Activated CD4-positive, alpha-beta T cell treated with anti-CD3 and anti-CD28 coated beads for 24 hours (primary cell): ENCODE results near the gene MGMT.
"Not testable (repeated sequence)": the region's sequence is repeated elsewhere in the genome, so short reads cannot be mapped to it uniquely, and the experiment has no call there.

Experiments used
- DNase-seq, 2 donors: peaks; one replicate each; pipeline ENCODE4 v3.0.0-alpha.2; 2020; ENCODE audit warnings: low read depth in 2 of 2

Gene MGMT

DNA sequence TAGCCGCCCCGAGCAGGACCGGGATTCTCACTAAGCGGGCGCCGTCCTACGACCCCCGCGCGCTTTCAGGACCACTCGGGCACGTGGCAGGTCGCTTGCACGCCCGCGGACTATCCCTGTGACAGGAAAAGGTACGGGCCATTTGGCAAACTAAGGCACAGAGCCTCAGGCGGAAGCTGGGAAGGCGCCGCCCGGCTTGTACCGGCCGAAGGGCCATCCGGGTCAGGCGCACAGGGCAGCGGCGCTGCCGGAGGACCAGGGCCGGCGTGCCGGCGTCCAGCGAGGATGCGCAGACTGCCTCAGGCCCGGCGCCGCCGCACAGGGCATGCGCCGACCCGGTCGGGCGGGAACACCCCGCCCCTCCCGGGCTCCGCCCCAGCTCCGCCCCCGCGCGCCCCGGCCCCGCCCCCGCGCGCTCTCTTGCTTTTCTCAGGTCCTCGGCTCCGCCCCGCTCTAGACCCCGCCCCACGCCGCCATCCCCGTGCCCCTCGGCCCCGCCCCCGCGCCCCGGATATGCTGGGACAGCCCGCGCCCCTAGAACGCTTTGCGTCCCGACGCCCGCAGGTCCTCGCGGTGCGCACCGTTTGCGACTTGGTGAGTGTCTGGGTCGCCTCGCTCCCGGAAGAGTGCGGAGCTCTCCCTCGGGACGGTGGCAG is at the start of gene MGMT:
MGMT (plus strand) TSS at position 539 of the 656 bp plus-strand sequence.
- DNase-seq, result peak; percentile 99

DNA sequence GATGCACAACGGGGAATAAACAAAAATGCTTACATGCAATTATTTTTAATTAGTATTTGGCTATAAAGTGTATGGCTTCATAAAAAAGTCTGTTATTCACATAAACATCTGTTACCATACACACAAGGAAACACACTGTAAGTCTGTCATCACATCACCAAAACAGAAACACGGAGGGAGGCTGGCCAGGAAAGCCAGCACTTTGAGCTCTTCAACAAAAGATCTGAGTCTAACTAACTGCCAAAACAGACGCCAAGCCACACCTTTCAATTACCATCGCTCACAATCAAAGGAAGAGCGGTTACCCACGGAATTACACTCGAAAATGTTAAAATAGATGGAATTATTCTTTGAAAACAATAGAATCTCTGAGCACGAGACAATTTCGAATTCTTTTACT is 49.2 kb upstream of the MGMT start:
- DNase-seq, result no peak

DNA sequence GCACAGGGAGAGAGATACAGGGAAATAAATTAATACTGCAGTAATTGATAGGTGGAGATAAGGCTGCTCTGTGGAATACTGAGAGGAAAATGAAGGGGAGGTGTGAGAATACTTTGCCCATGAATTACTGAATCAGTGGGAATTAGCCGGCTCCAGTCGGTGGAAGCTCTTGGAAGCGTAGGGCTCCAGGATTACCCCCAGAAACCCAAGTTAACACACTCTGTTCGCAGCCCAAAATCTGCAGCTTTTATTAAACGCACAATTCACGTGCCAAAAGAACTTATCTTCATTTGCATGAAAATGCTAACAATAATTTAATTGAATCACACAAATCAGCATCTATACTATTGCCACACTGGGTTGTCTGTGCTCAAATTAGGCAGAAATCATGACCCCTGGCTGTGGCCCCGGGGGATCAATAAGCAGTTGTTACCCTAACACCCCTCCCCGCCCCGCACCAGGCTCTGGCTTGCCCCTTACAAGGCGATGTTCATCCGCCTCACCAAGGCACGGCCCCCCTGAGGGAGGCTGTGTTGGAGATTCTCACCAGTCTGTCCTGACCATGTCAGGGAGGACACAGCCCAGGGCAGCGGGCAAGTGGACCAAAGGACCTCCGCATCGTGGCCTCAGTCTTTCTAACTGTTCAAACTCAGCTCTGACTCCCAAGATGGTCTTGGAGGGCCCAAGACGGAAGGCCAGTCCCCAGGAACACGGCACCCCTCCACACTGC is 48.4 kb upstream of the MGMT start:
- no peak for DNase-seq

DNA sequence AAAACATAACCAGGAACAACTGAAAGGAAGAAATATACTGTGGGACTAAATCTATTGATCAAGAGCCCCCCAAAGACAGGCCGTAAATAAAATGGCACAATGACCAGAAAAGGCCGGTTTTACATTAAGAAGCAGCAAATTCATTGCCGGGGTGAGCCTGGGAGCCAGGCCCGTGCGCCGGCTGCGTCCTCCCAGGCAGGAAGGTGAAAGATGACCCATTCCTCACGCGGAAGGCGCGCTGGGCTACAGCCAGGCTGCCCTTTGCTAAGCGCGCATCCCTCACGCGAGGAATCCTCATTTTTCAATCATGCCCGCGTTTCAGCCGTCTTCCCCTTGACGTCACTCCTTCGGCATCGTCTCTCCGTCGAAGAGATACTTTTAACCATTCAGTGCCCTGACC is 47.6 kb upstream of the MGMT start:
- DNase-seq, result no peak

DNA sequence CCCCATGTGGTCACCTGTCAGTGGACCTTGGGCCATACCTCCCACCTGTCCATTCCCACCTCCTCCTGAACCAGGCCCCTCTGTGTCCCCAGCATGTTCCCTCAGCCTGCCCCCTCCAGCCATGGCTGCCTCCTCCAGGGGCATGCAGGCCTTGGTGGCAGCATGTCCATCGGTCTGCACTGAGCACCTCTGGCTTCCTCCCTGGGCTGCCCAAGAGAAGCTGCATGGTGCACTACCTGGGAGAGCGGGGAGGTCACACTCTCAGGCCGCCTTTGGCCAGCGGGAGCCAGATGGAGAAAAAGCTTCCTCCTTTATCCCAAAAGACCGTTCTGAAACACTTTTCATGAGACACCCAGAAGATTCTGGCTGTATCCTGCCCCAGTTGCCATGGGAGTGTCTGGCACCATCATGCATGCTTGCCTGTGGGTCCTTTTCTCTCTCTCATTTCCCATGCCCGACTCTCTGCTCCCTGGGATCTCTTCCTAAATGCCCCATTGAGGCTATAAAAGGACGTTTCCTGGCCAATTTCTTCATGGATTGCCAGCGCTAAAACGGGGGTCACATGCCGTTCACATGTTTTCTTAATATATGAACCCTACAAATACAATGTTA is 45.5 kb upstream of the MGMT start:
- DNase-seq, result no peak

DNA sequence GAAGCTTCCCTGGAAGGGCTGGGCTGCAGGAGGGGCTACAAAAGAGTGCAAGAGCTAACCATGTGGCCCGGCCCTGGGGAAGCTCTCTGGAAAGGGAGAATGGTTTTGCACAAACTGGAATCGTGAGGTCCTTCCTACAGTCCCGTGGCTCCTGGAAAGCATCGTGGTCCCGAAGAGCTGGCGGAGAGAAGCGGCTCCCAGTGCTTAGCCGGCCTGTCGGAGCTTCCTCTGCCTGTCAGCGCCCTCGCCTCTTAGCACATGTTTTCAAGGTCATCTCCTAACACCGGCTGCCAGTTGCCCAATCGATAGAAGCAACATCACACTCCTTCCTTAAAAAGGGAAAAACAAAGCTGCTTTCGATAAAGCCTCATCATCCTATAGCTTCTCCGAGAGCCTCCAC is 42.1 kb upstream of the MGMT start:
- DNase-seq, result no peak

DNA sequence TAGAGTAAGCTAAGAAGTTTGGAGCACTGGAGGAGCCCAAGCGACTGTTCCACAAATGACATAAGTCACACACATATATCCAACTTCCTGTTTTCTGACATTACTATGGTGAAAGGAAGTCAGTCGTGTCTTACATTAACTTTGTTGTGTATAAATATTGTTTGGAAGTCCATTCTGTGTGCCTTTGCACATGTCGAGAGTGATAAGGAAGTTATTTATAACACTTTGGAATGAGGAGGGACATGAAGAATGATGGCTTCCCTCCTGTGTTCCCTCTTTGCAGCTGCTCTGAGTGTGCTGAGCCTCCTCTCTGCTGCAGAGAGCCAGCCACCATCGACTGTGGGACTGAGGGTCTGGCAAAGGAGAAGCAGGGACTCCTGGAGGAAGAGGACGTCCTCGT is 40.4 kb upstream of the MGMT start:
- no peak for DNase-seq

DNA sequence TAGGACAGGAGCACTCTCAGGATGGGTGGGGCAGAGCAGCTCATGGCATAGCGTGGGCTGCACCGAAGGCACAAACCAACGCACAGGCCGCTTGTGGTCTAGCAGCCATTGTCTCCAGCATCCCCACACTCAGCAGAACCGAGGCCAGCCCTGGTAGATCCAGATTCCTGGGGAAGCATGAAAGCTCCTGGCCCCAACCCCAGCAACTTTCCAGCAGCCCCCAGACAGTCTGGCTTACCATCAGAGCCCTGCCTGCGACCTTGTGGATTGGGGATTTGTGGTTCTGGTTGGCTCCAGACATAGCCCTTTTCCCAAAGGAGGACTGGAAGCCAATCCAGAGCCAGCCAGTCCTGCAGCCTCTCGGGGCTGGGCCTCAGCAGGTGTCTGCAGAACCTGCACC is 33.8 kb upstream of the MGMT start:
- no peak for DNase-seq

DNA sequence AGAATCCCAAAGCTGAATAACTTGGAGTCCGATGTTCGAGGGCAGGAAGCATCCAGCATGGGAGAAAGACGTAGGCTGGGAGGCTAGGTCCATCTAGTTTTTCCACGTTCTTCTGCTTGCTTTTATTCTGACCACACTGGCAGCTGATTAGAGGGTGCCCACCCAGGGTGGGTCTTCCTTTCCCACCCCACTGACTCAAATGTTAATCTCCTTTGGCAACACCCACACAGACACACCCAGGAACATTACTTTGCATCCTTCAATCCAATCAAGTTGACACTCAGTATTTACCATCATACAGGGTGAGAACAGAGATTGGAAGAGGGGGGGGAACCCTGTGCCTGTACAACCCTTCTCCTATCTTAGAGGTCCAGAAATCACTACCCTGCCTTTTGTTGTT is 31.3 kb upstream of the MGMT start:
- not testable (repeated sequence) for DNase-seq

DNA sequence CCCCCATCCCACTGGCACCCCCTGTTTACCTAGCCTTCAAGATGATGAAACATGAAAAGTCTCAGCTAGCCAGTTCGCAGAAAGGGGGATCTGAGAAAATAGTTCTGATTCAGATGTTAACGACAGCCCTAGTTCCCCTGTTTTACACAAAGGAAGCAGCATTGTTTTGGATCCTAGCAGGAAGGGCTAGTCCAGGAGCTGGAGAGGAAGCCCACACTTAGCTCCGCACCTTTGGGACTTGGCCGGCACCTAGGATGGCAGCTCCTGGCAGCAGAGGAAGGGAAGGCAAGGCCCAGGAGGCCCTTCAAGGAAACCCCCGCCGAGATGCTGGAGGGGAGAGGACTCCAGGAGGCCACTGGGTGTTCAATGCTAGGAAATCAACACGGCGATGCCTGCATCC is 29.0 kb upstream of the MGMT start:
- DNase-seq, result no peak

DNA sequence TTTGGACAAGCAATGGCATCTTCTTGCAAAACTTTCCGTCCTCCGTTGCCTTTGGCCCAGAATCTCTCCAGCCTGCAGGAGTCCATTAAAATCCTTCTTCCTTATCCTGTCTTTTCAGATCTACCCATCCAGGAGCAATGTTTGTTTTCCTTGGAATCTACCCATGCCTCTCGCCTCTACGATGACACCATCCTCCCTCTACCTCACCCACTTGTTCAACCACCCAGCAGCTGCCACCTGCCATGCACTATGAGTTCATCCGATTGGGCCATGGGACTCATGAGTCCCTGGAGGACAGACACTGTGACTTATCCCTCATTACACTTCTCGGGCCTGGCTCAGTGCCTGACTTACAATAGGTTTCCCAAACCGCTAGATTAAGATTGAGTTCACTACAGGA is 26.8 kb upstream of the MGMT start:
- no peak for DNase-seq

DNA sequence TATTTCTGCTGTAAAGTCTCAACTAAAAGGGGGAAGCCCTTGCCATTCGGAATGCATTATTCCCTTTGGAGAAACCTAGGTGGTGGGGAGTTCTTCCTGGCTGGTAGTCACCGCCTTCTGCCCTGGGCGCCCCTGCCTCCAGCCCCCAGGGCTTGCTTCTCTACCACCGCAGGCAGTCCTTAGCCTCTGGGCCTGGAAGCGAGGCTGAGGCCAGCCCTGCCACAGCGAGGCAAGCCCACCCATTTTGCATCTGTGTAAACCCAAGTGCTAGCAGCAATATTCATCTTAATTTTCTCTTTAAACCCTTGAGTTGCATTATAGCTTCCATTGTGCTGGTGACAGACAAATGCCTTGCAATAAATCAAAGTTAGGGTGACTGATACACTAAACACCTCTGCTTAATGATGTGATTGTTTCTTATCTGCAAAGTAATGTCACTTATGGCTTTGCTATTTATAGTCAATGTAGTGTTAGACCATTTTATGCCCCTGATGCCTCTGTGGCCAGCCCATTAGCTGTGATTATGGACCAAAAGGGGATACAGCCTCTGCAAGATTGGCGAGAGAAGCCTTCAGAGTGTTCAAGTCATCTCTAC is 26.2 kb upstream of the MGMT start:
- DNase-seq, result no peak

DNA sequence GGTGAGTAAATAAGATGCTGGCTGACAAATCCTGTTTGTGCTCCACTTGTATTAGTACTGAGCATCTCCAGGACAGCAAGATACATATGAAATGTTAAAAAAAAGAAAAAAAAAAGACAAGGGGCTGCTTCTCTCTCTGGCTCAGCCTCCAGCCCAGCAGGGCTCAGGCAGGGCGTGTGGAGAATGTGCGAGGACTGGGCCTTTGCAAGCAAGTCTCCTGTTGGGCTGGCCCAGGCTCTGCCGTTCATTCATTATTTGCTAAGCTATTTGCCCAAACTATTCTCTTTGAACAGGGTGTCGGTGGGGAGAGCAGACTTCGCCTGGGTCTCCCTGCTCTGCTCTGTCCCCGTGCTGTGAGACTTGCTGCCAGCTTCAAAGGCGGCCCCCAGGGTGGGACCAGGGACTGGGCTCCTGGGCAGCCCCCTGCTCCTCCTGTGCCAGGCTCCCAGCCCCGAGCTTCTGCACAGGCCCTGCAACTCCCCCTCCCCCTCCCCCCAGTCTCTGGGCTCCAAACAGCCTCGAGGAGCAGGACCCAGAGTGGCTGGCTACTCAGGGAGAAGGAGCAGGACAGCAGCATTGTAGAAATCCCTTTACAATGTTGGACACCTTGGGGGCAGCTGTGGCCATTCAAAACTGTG is 25.6 kb upstream of the MGMT start:
- DNase-seq, result no peak

DNA sequence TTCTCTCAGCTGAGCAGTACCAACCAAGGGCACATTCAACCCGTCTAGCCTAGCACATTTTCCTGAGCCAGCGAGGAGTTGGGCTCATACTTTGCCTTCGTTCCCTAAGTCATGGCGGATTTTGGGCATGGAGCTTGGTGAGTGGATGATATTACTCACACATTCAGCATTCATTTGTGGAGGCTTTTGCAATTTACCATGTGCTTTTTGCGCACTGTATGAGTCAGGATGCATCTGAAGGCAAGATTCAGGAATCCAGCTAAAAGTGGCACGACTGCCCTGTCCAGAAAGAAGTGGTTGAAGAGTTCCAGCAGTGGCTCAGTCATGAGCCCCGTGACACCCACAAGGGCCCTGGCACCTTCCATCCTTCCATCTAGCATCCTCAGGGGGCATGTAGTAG is 24.2 kb upstream of the MGMT start:
- DNase-seq, result no peak

DNA sequence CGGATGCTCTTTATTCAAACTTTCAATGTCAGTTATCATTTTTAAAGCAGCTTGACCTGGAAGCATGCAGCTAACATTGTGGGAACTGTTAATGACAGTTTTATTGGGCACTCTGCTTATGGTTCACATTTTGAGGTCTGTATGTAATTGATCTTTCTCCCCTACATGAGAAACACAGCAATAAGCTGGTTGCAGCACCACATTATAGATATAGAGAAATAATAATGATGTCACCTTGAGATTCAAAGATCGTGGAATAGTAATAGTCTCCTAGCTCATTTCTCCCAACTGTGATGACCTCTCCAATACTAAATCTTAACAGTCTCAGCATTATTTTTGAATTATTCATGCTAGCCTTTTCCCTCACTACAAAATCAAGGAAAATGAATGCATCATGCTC is 22.7 kb upstream of the MGMT start:
- DNase-seq, result no peak

DNA sequence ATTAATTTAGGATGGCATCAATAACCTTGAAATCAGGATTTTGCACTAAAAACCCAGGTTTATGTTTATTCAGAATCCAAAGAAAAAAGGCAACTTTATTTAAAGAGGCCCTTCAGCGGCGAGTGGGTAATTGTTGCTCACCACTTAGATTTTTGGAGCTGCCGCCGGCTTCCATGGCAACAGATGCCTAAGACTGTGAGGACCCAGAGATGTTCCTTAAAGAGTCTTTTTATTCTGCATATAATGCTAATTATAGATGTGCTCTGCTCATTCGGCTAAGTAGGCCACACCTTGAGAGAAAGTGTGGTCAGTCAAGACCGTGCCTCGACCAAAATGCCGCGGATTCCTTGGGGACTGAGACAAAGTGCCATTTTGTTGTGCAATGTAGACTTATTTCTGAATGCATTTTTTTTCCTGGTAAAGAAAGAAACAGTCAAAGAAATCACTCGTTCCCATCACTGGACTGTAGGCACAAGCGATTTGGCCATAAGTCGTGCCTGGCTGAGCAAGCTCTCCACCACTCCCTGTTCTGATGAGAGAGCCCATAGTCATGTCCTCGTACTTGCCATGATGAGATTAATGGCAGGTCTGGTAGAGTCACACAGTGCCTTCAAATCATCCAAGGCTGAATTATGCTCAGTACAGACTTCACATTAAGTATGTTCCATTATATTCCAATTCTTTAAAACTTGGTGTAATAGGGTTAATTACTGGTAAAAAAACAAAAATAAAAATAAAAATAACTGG is 21.4 kb upstream of the MGMT start:
- DNase-seq, result no peak

DNA sequence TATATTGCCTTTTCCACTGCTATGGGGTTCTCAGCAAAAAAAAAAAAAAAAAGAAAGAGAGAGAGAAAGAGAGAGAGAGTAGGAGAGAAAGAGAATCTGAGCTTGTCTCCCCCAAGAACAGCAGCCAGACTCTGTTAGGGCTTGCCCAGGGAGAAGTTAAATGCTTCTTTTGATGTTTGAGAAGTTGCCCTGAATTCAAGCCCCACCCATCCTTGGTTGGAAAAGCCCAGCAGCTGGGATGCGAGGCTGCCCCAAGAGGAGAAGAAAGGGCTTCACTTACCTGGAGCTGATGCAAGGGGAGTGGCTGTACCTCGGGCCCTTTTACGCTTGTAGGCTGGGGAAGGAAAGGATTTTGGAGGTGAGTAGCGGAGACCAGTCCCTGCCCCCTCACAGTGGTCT is 20.9 kb upstream of the MGMT start:
- DNase-seq, result no peak

DNA sequence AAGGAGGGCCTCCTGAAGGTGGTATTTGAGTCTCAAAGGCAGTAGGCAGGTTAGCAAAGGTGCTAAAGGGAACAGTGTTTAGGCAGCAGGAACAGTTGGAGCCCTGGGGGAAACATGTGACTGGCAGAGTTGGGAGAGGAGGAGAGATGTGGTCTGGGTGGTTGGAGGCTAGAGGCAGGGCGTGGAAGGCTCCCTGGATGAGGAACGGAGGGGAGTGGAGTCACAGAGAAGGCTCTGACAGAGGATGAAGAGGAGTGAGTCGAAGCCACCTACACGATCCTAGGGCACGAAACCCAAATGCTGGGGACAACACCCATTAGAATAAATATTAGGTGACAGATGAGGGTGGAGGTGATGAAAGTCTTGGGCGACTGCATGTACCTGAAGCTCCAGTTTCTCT is 19.6 kb upstream of the MGMT start:
- no peak for DNase-seq

DNA sequence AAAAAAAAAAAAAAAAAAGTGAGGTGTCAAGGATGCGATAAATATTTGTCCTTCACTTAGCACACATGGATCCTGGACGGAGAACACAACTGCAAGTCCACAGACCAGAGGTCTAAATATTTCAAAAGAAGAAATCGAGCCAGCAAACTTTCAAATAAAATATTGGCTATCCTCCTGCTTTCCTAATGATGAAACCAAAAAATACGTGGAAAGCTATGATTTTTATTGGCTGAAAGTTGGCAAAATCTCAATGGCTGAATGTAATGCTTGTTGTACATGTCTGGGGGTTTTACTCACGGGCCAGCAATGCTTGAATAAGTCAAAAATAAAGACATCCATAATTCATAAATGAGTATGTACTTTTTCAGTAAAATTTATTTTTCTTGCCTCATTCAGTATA is 19.0 kb upstream of the MGMT start:
- no peak for DNase-seq

DNA sequence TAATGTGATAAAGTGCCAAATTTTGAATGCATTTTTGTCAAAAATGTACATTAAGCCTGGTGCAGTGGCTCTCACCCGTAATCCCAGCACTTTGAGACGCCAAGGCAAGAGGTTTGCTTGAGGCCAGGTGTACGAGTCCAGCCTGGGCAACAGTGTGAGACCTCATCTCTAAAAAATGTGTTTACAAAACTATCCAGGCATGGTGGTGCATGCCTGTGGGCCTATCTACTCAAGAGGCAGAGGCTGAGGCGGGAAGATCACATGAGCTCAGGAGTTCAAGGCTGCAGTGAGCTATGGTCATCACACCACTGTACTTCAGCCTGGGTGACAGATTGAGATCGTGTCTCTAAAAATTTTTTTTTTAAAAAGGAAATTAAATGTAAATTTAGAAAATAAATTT is 18.5 kb upstream of the MGMT start:
- DNase-seq, result no peak

DNA sequence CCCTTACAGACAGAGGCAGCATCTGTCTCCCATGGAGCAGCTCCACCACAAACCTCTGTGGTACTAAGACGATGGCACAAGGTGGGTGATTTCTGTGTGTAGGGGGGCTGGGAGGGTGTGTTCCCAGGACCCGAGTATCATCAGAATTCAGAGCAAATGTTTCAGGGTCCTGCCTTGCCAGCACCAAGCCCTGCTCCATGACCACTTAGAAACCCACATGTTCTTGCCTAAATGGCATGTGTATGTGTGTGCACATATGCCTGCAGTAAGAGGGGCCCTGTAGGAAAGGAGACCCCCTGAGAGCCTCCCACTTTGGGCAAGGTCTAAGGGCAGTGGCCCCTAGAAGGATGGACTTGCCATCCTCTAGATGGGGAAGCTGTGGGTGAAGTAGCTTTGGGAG is 17.1 kb upstream of the MGMT start:
- DNase-seq, result no peak

DNA sequence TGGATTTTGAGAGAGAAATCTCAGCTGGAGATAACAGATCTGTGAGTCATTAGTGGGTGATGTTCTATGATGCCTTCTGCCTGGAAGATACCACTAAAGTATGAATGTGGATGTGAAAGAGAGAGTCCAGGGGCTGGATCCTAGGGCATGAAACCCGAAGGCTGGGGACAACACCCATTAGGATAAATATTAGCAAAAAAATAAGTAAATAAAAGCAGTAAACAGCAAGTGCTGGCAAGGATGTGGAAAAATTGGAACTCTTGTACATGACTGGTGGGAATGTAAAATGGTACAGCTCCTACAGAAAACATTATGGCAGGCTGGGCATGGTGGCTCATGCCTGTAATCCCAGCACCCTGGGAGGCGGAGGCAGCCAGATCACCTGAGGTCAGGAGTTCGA is 16.6 kb upstream of the MGMT start:
- no peak for DNase-seq
